MCF 10A (cell line): ENCODE results near the gene XYLT2. TPM values are rescaled to one million over a fixed set of nuclear protein-coding genes. Genes with fewer than 3 reads are reported as not detected.

Source experiments
- BruUV-seq: library from RNA; stranded (reverse); fragments of 400-500 nt; replicated peaks from 2 replicates; lab custom pipeline; 2021; lab: Mats Ljungman, UMichigan
- CTCF ChIA-PET: fragments of 300-600 bp; sonication (Branson Sonifier 250); formaldehyde crosslinking; extraction: SDS; loops from one replicate; lab custom pipeline; 2021; ENCODE audit warnings: antibody characterized with exemption, inconsistent platforms; lab: Yijun Ruan, JAX
- POLR2A ChIA-PET: fragments of 300-600, 350-650 bp; sonication (Branson Sonifier 250); formaldehyde crosslinking; extraction: SDS; loops from one replicate; lab custom pipeline; 2020; ENCODE audit warnings: antibody characterized with exemption, inconsistent platforms; lab: Yijun Ruan, JAX
- DNase-seq: peaks from one replicate; pipeline ENCODE4 v3.0.0-alpha.2; 2018; ENCODE audit not compliant: unreplicated experiment
- H3K27ac Mint-ChIP-seq: one replicate; pipeline ENCODE4 v1.8.0; 2022; ENCODE audit warnings: mild to moderate bottlenecking, low read depth, mixed read lengths; ENCODE audit not compliant: unreplicated experiment
- H3K27me3 Mint-ChIP-seq: one replicate; pipeline ENCODE4 v1.8.0; 2022; ENCODE audit warnings: mixed read lengths; ENCODE audit not compliant: insufficient read depth, unreplicated experiment
- H3K36me3 Mint-ChIP-seq: one replicate; pipeline ENCODE4 v1.8.0; 2022; ENCODE audit warnings: mild to moderate bottlenecking, moderate library complexity, mixed read lengths; ENCODE audit not compliant: insufficient read depth, unreplicated experiment
- H3K4me1 Mint-ChIP-seq: one replicate; pipeline ENCODE4 v1.8.0; 2022; ENCODE audit warnings: mixed read lengths; ENCODE audit not compliant: insufficient read depth, unreplicated experiment
- H3K4me3 Mint-ChIP-seq: one replicate; pipeline ENCODE4 v1.8.0; 2022; ENCODE audit warnings: mild to moderate bottlenecking, moderate library complexity, mixed read lengths; ENCODE audit not compliant: unreplicated experiment
- H3K9me3 Mint-ChIP-seq: one replicate; pipeline ENCODE4 v1.8.0; 2022; ENCODE audit warnings: mixed read lengths; ENCODE audit not compliant: unreplicated experiment
- intact Hi-C: fragments of 100-400 bp; cut with micrococcal nuclease; formaldehyde crosslinking; loops from 2 replicates; pipeline ENCODE4 v1.14.1; 2022
- total RNA-seq: library from RNA; stranded (reverse); gene quantifications from 2 replicates; pipeline ENCODE4 v1.2.3, GENCODE V29; 2022
- TF ChIP-seq, protein P1 (sequence below): fragments of 200-600 bp; IDR thresholded peaks from one replicate; pipeline ENCODE4 v1.8.0; 2022; ENCODE audit warnings: antibody characterized with exemption, mild to moderate bottlenecking; ENCODE audit not compliant: unreplicated experiment

Gene XYLT2
- total RNA-seq, 1 experiment from 2014 or later = 9.6 TPM

DNA sequence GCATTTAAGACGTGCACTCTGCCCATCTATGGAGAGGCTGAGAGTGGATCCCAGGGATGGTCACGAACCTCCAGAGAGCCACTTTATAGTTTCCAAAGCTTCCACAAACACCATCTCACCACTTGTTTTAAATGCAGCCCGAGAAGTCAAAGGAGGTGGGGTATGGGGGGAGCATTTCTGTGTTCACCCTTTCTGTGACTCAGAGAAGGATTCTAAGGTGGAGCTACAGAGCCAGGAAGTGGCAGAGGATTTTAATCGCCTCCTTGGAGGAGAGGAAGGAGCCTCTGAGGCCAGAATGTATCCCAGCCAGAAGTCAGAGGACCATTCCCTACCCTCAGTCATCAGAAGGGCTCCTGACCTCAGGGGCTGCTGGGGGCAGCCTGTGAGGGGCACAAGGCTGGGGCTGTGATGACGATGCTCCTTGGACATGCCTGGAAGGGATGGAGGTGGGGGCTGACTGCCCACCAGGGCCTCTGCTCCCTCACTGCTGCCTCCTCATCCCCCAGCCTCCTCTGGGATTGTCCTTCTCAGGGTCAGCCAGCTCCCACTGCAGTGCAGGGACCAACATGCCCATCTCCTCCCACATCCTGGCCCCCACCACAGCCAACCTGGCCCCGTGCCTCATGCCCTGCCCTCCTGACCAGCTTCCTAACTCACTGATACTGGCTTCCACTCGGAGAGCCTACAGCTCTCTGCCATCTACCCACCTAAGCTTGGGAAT is 2.8 kb downstream of the XYLT2 start:
- Mint-ChIP-seq H3K36me3 (no peaks in the 10 kb centered on the region), H3K27ac (peak overlapping the region; percentile 59), H3K9me3 (no peaks in the 10 kb centered on the region), H3K27me3 (no peaks in the 10 kb centered on the region), H3K4me3 (no peak overlapping the region), H3K4me1 (peaks cover 22% of the 10 kb centered on the region)
- ChIA-PET CTCF (interaction anchor here (0.6 to 1.8 kb wide), 7 partner anchors 11 to 152 kb away, joined by 3 to 10 read pairs (median 3); no protein-coding TSS in a partner anchor), POLR2A (interaction anchor here (0.6 to 2.9 kb wide), 4 partner anchors 13 to 122 kb away, joined by 3 to 14 read pairs (median 4); partner anchors contain the start of gene LRRC59)
- no peak for DNase-seq
- intact Hi-C loops = no loop called here
- TF ChIP-seq, protein P1, sequence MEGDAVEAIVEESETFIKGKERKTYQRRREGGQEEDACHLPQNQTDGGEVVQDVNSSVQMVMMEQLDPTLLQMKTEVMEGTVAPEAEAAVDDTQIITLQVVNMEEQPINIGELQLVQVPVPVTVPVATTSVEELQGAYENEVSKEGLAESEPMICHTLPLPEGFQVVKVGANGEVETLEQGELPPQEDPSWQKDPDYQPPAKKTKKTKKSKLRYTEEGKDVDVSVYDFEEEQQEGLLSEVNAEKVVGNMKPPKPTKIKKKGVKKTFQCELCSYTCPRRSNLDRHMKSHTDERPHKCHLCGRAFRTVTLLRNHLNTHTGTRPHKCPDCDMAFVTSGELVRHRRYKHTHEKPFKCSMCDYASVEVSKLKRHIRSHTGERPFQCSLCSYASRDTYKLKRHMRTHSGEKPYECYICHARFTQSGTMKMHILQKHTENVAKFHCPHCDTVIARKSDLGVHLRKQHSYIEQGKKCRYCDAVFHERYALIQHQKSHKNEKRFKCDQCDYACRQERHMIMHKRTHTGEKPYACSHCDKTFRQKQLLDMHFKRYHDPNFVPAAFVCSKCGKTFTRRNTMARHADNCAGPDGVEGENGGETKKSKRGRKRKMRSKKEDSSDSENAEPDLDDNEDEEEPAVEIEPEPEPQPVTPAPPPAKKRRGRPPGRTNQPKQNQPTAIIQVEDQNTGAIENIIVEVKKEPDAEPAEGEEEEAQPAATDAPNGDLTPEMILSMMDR = no peak
- no TSS peak for BruUV-seq

DNA sequence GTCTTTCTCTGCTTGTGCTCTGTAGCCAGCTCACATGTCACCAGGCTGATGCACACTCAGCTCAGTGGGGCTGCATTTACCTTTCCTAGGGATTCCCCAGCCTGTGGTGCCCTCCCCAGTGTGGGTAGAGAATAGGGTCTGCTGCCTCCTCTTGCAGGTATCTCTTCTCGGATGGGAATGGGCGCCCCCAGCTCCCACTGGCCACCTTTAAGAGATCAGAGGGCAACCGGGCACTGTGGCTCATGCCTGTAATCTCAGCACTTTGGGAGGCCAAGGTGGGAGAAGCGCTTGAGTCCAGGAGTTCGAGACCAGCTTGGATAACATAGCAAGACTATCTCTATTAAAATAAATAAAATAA is 3.3 kb downstream of the XYLT2 start:
- H3K4me3 Mint-ChIP-seq = no peak overlapping the region
- peaks cover 22% of the 10 kb centered on the region for H3K4me1 Mint-ChIP-seq
- CTCF ChIA-PET = interaction anchor here (0.6 to 1.8 kb wide), 4 partner anchors 11 to 130 kb away, joined by 3 to 10 read pairs (median 4); no protein-coding TSS in a partner anchor
- POLR2A ChIA-PET = interaction anchor here (0.8 to 0.9 kb wide), 2 partner anchors 23 to 122 kb away, joined by 3 to 4 read pairs; no protein-coding TSS in a partner anchor
- BruUV-seq = no TSS peak
- no peak overlapping the region for H3K27ac Mint-ChIP-seq
- H3K9me3 Mint-ChIP-seq = no peaks in the 10 kb centered on the region
- H3K36me3 Mint-ChIP-seq = no peaks in the 10 kb centered on the region
- TF ChIP-seq, protein P1 = no peak
- no peaks in the 10 kb centered on the region for H3K27me3 Mint-ChIP-seq
- DNase-seq = no peak
- intact Hi-C loops = no loop called here

DNA sequence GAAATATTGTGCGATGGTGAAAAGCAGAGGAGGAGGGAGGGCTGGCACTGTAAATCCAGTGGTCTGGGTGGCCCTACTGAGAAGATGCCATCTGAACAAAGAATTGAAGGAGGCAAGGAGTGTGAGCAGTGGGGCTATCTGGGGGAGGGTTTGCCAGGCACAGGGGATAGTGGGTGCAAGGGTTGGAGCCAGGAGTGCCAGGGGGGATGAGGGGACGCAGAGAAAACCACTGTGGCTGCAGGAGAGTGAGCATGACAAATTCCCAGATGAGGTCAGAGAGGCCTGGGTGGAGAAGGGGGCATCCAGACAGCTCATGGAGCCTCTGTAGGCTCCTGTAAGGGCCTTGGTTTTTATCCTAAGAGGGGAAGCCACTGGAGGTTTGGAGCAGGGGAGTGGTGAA is 4.8 kb downstream of the XYLT2 start:
- no TSS peak for BruUV-seq
- CTCF ChIA-PET = interaction anchor here (2.4 kb wide), 1 partner anchor 11 kb away, joined by 13 read pairs; no protein-coding TSS in a partner anchor
- Mint-ChIP-seq H3K27ac (no peak overlapping the region), H3K36me3 (peaks cover 10% of the 10 kb centered on the region), H3K4me1 (peaks cover 22% of the 10 kb centered on the region), H3K4me3 (no peak overlapping the region), H3K9me3 (no peaks in the 10 kb centered on the region), H3K27me3 (no peaks in the 10 kb centered on the region)
- POLR2A ChIA-PET = interaction anchor here (1.9 kb wide), 1 partner anchor 12 kb away, joined by 7 read pairs; no protein-coding TSS in a partner anchor
- intact Hi-C loops = no loop called here
- TF ChIP-seq, protein P1 = no peak
- DNase-seq = no peak

DNA sequence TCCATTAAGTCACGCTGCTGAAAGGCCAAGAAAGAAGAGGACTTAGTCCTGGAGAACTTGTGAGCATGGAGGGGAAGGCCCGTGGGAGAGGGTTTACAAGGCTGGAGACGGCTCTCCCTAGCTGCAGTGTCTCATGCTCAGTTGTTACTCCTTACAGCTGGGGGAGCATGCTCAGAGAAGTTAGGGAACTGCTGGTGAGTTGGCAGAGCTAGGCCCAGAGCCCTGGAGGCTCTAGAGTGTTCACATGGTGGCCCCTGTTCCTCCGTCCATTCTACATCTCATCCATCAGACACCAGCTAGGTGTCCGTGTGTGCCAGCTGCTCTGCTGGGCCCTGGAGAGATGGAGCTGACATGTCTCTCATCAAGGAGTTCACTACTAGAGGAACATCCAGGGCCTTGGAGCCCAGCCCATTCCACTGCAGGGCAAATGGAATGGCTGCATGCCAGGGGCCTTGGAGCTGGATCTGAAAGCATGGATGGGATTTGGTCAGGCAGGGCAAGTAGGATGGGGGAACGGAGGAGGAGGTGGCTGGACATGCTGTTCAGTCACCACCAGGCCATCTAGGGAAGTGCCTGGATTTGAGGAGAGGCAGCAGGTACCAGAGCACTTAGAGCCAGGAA is 6.3 kb downstream of the XYLT2 start:
- peaks cover 22% of the 10 kb centered on the region for H3K4me1 Mint-ChIP-seq
- intact Hi-C loops = no loop called here
- H3K27me3 Mint-ChIP-seq = no peaks in the 10 kb centered on the region
- ChIA-PET POLR2A (interaction anchor here (0.6 to 1.9 kb wide), 3 partner anchors 10 to 367 kb away, joined by 3 to 7 read pairs (median 4); partner anchors contain the start of gene LUC7L3), CTCF (interaction anchor here (0.6 to 2.4 kb wide), 3 partner anchors 10 to 183 kb away, joined by 3 to 13 read pairs (median 3); partner anchors contain the start of gene LRRC59)
- no TSS peak for BruUV-seq
- TF ChIP-seq, protein P1 = no peak
- DNase-seq = no peak
- H3K36me3 Mint-ChIP-seq = peaks cover 13% of the 10 kb centered on the region
- H3K27ac Mint-ChIP-seq = peak overlapping the region; percentile 25
- H3K4me3 Mint-ChIP-seq = no peak overlapping the region
- H3K9me3 Mint-ChIP-seq = no peaks in the 10 kb centered on the region
